LNCAP (cell line): ENCODE results near the gene ZNF878.

Source experiments
- CTCF ChIP-seq: fragments of 450-650 bp; IDR thresholded peaks from 2 replicates; pipeline ENCODE4 v1.5.1; 2017; ENCODE audit warnings: mild to moderate bottlenecking

ZNF878 gene

GRCh38 chr19:12043752-12044422 lies 8.9 kb downstream of the ZNF878 start:
- no peak for TF ChIP-seq CTCF

GRCh38 chr19:12042893-12043292 lies 9.9 kb downstream of the ZNF878 start:
- TF ChIP-seq CTCF: no peak

- no peak for TF ChIP-seq CTCF
Measured at GRCh38 chr19:12035220-12036172, 17.3 kb downstream of the ZNF878 start, which contains the start of gene ZNF433. Gene ZNF433 (minus strand): TSS chr19:12035679. CDS start chr19:12035539, 140 bp downstream.

GRCh38 chr19:12034620-12035019 lies 18.1 kb downstream of the ZNF878 start:
- TF ChIP-seq CTCF: no peak

- no peak for TF ChIP-seq CTCF
Measured at GRCh38 chr19:12034198-12034597, 18.6 kb downstream of the ZNF878 start.

- no peak for TF ChIP-seq CTCF
Measured at GRCh38 chr19:12015753-12016116, 37.0 kb downstream of the ZNF878 start.

- no peak for TF ChIP-seq CTCF
Measured at GRCh38 chr19:12015015-12015752, 37.6 kb downstream of the ZNF878 start.
